ENCODE results near the gene NSD1.

NSD1 gene

GRCh38 chr5:177311723-177312648 lies 178.4 kb downstream of the NSD1 start, which contains the start of gene MXD3:
TSS of gene MXD3 (minus strand) at chr5:177311898. CDS start at chr5:177311830, 68 bp downstream.
- peak; percentile 99 for DNase-seq

- peak; percentile 74 for DNase-seq
Measured at GRCh38 chr5:177312649-177313181, 179.1 kb downstream of the NSD1 start.

GRCh38 chr5:177313561-177314259 lies 180.1 kb downstream of the NSD1 start:
- no peak for DNase-seq

GRCh38 chr5:177314376-177315342 lies 181.1 kb downstream of the NSD1 start:
- no peak for DNase-seq

- no peak for DNase-seq
Measured at GRCh38 chr5:177315411-177315810, 181.8 kb downstream of the NSD1 start.

- no peak for DNase-seq
Measured at GRCh38 chr5:177316005-177316404, 182.4 kb downstream of the NSD1 start.

- peak; percentile 81 for DNase-seq
Measured at GRCh38 chr5:177317959-177318377, 184.4 kb downstream of the NSD1 start.

GRCh38 chr5:177319913-177320588 lies 186.5 kb downstream of the NSD1 start:
- DNase-seq: no peak

- DNase-seq: no peak
Measured at GRCh38 chr5:177320879-177321278, 187.3 kb downstream of the NSD1 start.

GRCh38 chr5:177325868-177326381 lies 192.4 kb downstream of the NSD1 start:
- DNase-seq: no peak

- no peak for DNase-seq
Measured at GRCh38 chr5:177327539-177328522, 194.3 kb downstream of the NSD1 start.

GRCh38 chr5:177328545-177329231 lies 195.1 kb downstream of the NSD1 start:
- DNase-seq: no peak

- DNase-seq: no peak
Measured at GRCh38 chr5:177329883-177330282, 196.3 kb downstream of the NSD1 start.

- no peak for DNase-seq
Measured at GRCh38 chr5:177330991-177331842, 197.6 kb downstream of the NSD1 start.

GRCh38 chr5:177332031-177332895 lies 198.7 kb downstream of the NSD1 start:
- no peak for DNase-seq

GRCh38 chr5:177332896-177333260 lies 199.3 kb downstream of the NSD1 start:
- DNase-seq: no peak

- no peak for DNase-seq
Measured at GRCh38 chr5:177333420-177334154, 200.0 kb downstream of the NSD1 start.
